ENCODE results near the gene SNX10. TPM values are rescaled to one million over a fixed set of nuclear protein-coding genes. Genes with fewer than 3 reads are reported as not detected.
"Not testable (repeated sequence)": the region's sequence is repeated elsewhere in the genome, so short reads cannot be mapped to it uniquely, and the experiment has no call there.

The SNX10 gene
- total and polyA plus RNA-seq, 2 donors = 15.9 TPM

GRCh38 chr7:26278770-26279169 is 12.9 kb upstream of the SNX10 start:
- H3K27me3 ChIP-seq (ENCODE audit: control insufficient read depth in 2 of 2, insufficient read depth in 1 of 2, low read length in 1 of 2) = no peaks in the 10 kb centered on the region
- DNase-seq (ENCODE audit: low read depth in 6 of 9, low spot score in 9 of 9) = no peak
- 0% methylated on average over 1 of the region's 1 CpG for WGBS
- H3K27ac ChIP-seq (ENCODE audit: low read depth in 1 of 2, low read length in 1 of 2) = no peak overlapping the region
- H3K4me3 ChIP-seq (ENCODE audit: low read length in 2 of 2) = no peak overlapping the region
- no peaks in the 10 kb centered on the region for H3K4me1 ChIP-seq (ENCODE audit: control insufficient read depth in 2 of 2, insufficient read depth in 2 of 2, low read length in 2 of 2)
- no peaks in the 10 kb centered on the region for H3K9me3 ChIP-seq (ENCODE audit: control insufficient read depth in 2 of 2, insufficient read depth in 1 of 2, low read length in 1 of 2)
- no peaks in the 10 kb centered on the region for H3K36me3 ChIP-seq (ENCODE audit: control insufficient read depth in 2 of 2, insufficient read depth in 2 of 2, low read length in 1 of 2)

GRCh38 chr7:26279405-26279804 is 12.3 kb upstream of the SNX10 start:
- H3K4me3 ChIP-seq (ENCODE audit: low read length in 2 of 2) = no peak overlapping the region
- no peaks in the 10 kb centered on the region for H3K27me3 ChIP-seq (ENCODE audit: control insufficient read depth in 2 of 2, insufficient read depth in 1 of 2, low read length in 1 of 2)
- H3K27ac ChIP-seq (ENCODE audit: low read depth in 1 of 2, low read length in 1 of 2) = no peak overlapping the region
- H3K9me3 ChIP-seq (ENCODE audit: control insufficient read depth in 2 of 2, insufficient read depth in 1 of 2, low read length in 1 of 2) = no peaks in the 10 kb centered on the region
- WGBS = 68% methylated on average over 4 of the region's 4 CpGs
- no peaks in the 10 kb centered on the region for H3K36me3 ChIP-seq (ENCODE audit: control insufficient read depth in 2 of 2, insufficient read depth in 2 of 2, low read length in 1 of 2)
- H3K4me1 ChIP-seq (ENCODE audit: control insufficient read depth in 2 of 2, insufficient read depth in 2 of 2, low read length in 2 of 2) = no peaks in the 10 kb centered on the region
- DNase-seq (ENCODE audit: low read depth in 6 of 9, low spot score in 9 of 9) = no peak

GRCh38 chr7:26280097-26280496 is 11.6 kb upstream of the SNX10 start:
- Histone ChIP-seq H3K4me1 (ENCODE audit: control insufficient read depth in 2 of 2, insufficient read depth in 2 of 2, low read length in 2 of 2) (no peaks in the 10 kb centered on the region), H3K9me3 (ENCODE audit: control insufficient read depth in 2 of 2, insufficient read depth in 1 of 2, low read length in 1 of 2) (no peaks in the 10 kb centered on the region), H3K27me3 (ENCODE audit: control insufficient read depth in 2 of 2, insufficient read depth in 1 of 2, low read length in 1 of 2) (no peaks in the 10 kb centered on the region), H3K36me3 (ENCODE audit: control insufficient read depth in 2 of 2, insufficient read depth in 2 of 2, low read length in 1 of 2) (no peaks in the 10 kb centered on the region), H3K4me3 (ENCODE audit: low read length in 2 of 2) (no peak overlapping the region), H3K27ac (ENCODE audit: low read depth in 1 of 2, low read length in 1 of 2) (no peak overlapping the region)
- DNase-seq (ENCODE audit: low read depth in 6 of 9, low spot score in 9 of 9) = no peak

- H3K27ac ChIP-seq (ENCODE audit: low read depth in 1 of 2, low read length in 1 of 2) = no peak overlapping the region
- H3K4me1 ChIP-seq (ENCODE audit: control insufficient read depth in 2 of 2, insufficient read depth in 2 of 2, low read length in 2 of 2) = no peaks in the 10 kb centered on the region
- no peak for DNase-seq (ENCODE audit: low read depth in 6 of 9, low spot score in 9 of 9)
- no peaks in the 10 kb centered on the region for H3K27me3 ChIP-seq (ENCODE audit: control insufficient read depth in 2 of 2, insufficient read depth in 1 of 2, low read length in 1 of 2)
- H3K36me3 ChIP-seq (ENCODE audit: control insufficient read depth in 2 of 2, insufficient read depth in 2 of 2, low read length in 1 of 2) = no peaks in the 10 kb centered on the region
- no peak overlapping the region for H3K4me3 ChIP-seq (ENCODE audit: low read length in 2 of 2)
- H3K9me3 ChIP-seq (ENCODE audit: control insufficient read depth in 2 of 2, insufficient read depth in 1 of 2, low read length in 1 of 2) = no peaks in the 10 kb centered on the region
- 72% methylated on average over 4 of the region's 4 CpGs for WGBS
Measured at GRCh38 chr7:26280723-26281122, 10.9 kb upstream of the SNX10 start.

- WGBS = 98% methylated on average over 3 of the region's 3 CpGs
- no peaks in the 10 kb centered on the region for H3K4me1 ChIP-seq (ENCODE audit: control insufficient read depth in 2 of 2, insufficient read depth in 2 of 2, low read length in 2 of 2)
- H3K9me3 ChIP-seq (ENCODE audit: control insufficient read depth in 2 of 2, insufficient read depth in 1 of 2, low read length in 1 of 2) = no peaks in the 10 kb centered on the region
- DNase-seq (ENCODE audit: low read depth in 6 of 9, low spot score in 9 of 9) = no peak
- H3K27ac ChIP-seq (ENCODE audit: low read depth in 1 of 2, low read length in 1 of 2) = no peak overlapping the region
- H3K4me3 ChIP-seq (ENCODE audit: low read length in 2 of 2) = no peak overlapping the region
- H3K27me3 ChIP-seq (ENCODE audit: control insufficient read depth in 2 of 2, insufficient read depth in 1 of 2, low read length in 1 of 2) = no peaks in the 10 kb centered on the region
- no peaks in the 10 kb centered on the region for H3K36me3 ChIP-seq (ENCODE audit: control insufficient read depth in 2 of 2, insufficient read depth in 2 of 2, low read length in 1 of 2)
Measured at GRCh38 chr7:26284477-26284876, 7.2 kb upstream of the SNX10 start.

GRCh38 chr7:26284995-26285632 is 6.5 kb upstream of the SNX10 start:
- WGBS = 91% methylated on average over 5 of the region's 5 CpGs
- Histone ChIP-seq H3K9me3 (ENCODE audit: control insufficient read depth in 2 of 2, insufficient read depth in 1 of 2, low read length in 1 of 2) (no peaks in the 10 kb centered on the region), H3K4me1 (ENCODE audit: control insufficient read depth in 2 of 2, insufficient read depth in 2 of 2, low read length in 2 of 2) (no peaks in the 10 kb centered on the region), H3K4me3 (ENCODE audit: low read length in 2 of 2) (no peak overlapping the region), H3K27me3 (ENCODE audit: control insufficient read depth in 2 of 2, insufficient read depth in 1 of 2, low read length in 1 of 2) (no peaks in the 10 kb centered on the region), H3K36me3 (ENCODE audit: control insufficient read depth in 2 of 2, insufficient read depth in 2 of 2, low read length in 1 of 2) (no peaks in the 10 kb centered on the region), H3K27ac (ENCODE audit: low read depth in 1 of 2, low read length in 1 of 2) (no peak overlapping the region)
- DNase-seq (ENCODE audit: low read depth in 6 of 9, low spot score in 9 of 9) = peak in 3 of 9 donors; percentile 25 to 64 (median 39)

- no peaks in the 10 kb centered on the region for H3K27me3 ChIP-seq (ENCODE audit: control insufficient read depth in 2 of 2, insufficient read depth in 1 of 2, low read length in 1 of 2)
- WGBS = 93% methylated on average over 2 of the region's 2 CpGs
- H3K9me3 ChIP-seq (ENCODE audit: control insufficient read depth in 2 of 2, insufficient read depth in 1 of 2, low read length in 1 of 2) = no peaks in the 10 kb centered on the region
- H3K4me1 ChIP-seq (ENCODE audit: control insufficient read depth in 2 of 2, insufficient read depth in 2 of 2, low read length in 2 of 2) = peaks cover 0 to 1% of the 10 kb centered on the region in 2 donors
- H3K4me3 ChIP-seq (ENCODE audit: low read length in 2 of 2) = no peak overlapping the region
- no peak for DNase-seq (ENCODE audit: low read depth in 6 of 9, low spot score in 9 of 9)
- H3K36me3 ChIP-seq (ENCODE audit: control insufficient read depth in 2 of 2, insufficient read depth in 2 of 2, low read length in 1 of 2) = no peaks in the 10 kb centered on the region
- H3K27ac ChIP-seq (ENCODE audit: low read depth in 1 of 2, low read length in 1 of 2) = no peak overlapping the region
Measured at GRCh38 chr7:26286157-26286556, 5.5 kb upstream of the SNX10 start.

GRCh38 chr7:26288126-26288525 is 3.5 kb upstream of the SNX10 start:
- H3K27me3 ChIP-seq (ENCODE audit: control insufficient read depth in 2 of 2, insufficient read depth in 1 of 2, low read length in 1 of 2); H3K27ac ChIP-seq (ENCODE audit: low read depth in 1 of 2, low read length in 1 of 2); H3K36me3 ChIP-seq (ENCODE audit: control insufficient read depth in 2 of 2, insufficient read depth in 2 of 2, low read length in 1 of 2); H3K4me3 ChIP-seq (ENCODE audit: low read length in 2 of 2); DNase-seq (ENCODE audit: low read depth in 6 of 9, low spot score in 9 of 9); H3K9me3 ChIP-seq (ENCODE audit: control insufficient read depth in 2 of 2, insufficient read depth in 1 of 2, low read length in 1 of 2): not testable (repeated sequence)
- 87% methylated on average over 5 of the region's 5 CpGs for WGBS
- H3K4me1 ChIP-seq (ENCODE audit: control insufficient read depth in 2 of 2, insufficient read depth in 2 of 2, low read length in 2 of 2) = peaks cover 5 to 18% of the 10 kb centered on the region in 2 donors

GRCh38 chr7:26291251-26291650 is 411 bp upstream of the SNX10 start:
- no peak for DNase-seq (ENCODE audit: low read depth in 6 of 9, low spot score in 9 of 9)
- peak overlapping the region in 1 of 2 donors; percentile 53 for H3K27ac ChIP-seq (ENCODE audit: low read depth in 1 of 2, low read length in 1 of 2)
- no peaks in the 10 kb centered on the region for H3K9me3 ChIP-seq (ENCODE audit: control insufficient read depth in 2 of 2, insufficient read depth in 1 of 2, low read length in 1 of 2)
- no peaks in the 10 kb centered on the region for H3K27me3 ChIP-seq (ENCODE audit: control insufficient read depth in 2 of 2, insufficient read depth in 1 of 2, low read length in 1 of 2)
- no peaks in the 10 kb centered on the region for H3K36me3 ChIP-seq (ENCODE audit: control insufficient read depth in 2 of 2, insufficient read depth in 2 of 2, low read length in 1 of 2)
- WGBS = 48% methylated on average over 4 of the region's 4 CpGs
- H3K4me3 ChIP-seq (ENCODE audit: low read length in 2 of 2) = peak overlapping the region; percentile 51 to 69
- peaks cover 14 to 29% of the 10 kb centered on the region in 2 donors for H3K4me1 ChIP-seq (ENCODE audit: control insufficient read depth in 2 of 2, insufficient read depth in 2 of 2, low read length in 2 of 2)

All from thymus (tissue), 11 donors.